IMR-90 (cell line): ENCODE measurements around the gene EPHB6. TPM values are rescaled to one million over a fixed set of nuclear protein-coding genes. Genes with fewer than 3 reads are reported as not detected.

Source experiments
- ATAC-seq: fragments of 200-7000 bp; cut with Tn5 transposase; 2 replicates; pipeline ENCODE4 v1.9.1; 2020; ENCODE audit warnings: low read depth, mild to moderate bottlenecking, moderate library complexity
- BruUV-seq: library from RNA; stranded (reverse); fragments of 400-500 nt; replicated peaks from 2 replicates; lab custom pipeline; 2021; lab: Mats Ljungman, UMichigan
- CTCF ChIA-PET: fragments of 300-600 bp; formaldehyde crosslinking; extraction: SDS; loops from one replicate; lab custom pipeline; 2021; ENCODE audit warnings: antibody characterized with exemption; lab: Yijun Ruan, JAX
- POLR2A ChIA-PET: fragments of 300-600 bp; sonication (Branson Sonifier 250); formaldehyde crosslinking; loops from one replicate; lab custom pipeline; 2022; ENCODE audit warnings: antibody characterized with exemption; ENCODE audit not compliant: unreplicated experiment; lab: Charles Lee
- DNase-seq: peaks from one replicate; pipeline ENCODE4 v3.0.0; 2013
- H2AFZ ChIP-seq: replicated peaks from 2 replicates; pipeline ENCODE3; 2013; ENCODE audit warnings: low read length, mild to moderate bottlenecking; ENCODE audit not compliant: poor library complexity
- H2AK5ac ChIP-seq: 2 replicates; pipeline ENCODE4 v1.6.1; 2013; ENCODE audit warnings: low read depth, low read length, inconsistent platforms
- H2AK9ac ChIP-seq: replicated peaks from 2 replicates; pipeline ENCODE3; 2013; ENCODE audit warnings: mild to moderate bottlenecking, low read depth, low read length, moderate library complexity; ENCODE audit not compliant: poor library complexity
- H2BK120ac ChIP-seq: 2 replicates; pipeline ENCODE4 v1.6.1; 2013; ENCODE audit warnings: low read depth, low read length, inconsistent platforms
- H2BK15ac ChIP-seq: 3 replicates; pipeline ENCODE4 v1.6.1; 2013; ENCODE audit warnings: low read depth, low read length, inconsistent platforms
- H2BK20ac ChIP-seq: 2 replicates; pipeline ENCODE4 v1.6.1; 2013; ENCODE audit warnings: low read depth, mild to moderate bottlenecking, inconsistent platforms, low read length, moderate library complexity
- H2BK5ac ChIP-seq: 2 replicates; pipeline ENCODE4 v1.6.1; 2013; ENCODE audit warnings: mild to moderate bottlenecking, low read depth, low read length, inconsistent platforms; ENCODE audit not compliant: poor library complexity, severe bottlenecking
- H3K14ac ChIP-seq: replicated peaks from 2 replicates; pipeline ENCODE4 v1.6.1; 2013; ENCODE audit warnings: low read depth, low read length, inconsistent platforms
- H3K18ac ChIP-seq: 2 replicates; pipeline ENCODE4 v1.6.1; 2013; ENCODE audit warnings: low read depth, low read length, control low read depth
- H3K23ac ChIP-seq: 2 replicates; pipeline ENCODE4 v1.6.1; 2013; ENCODE audit warnings: low read depth, low read length, inconsistent platforms
- H3K27ac ChIP-seq: 2 replicates; pipeline ENCODE4 v1.5.1; 2013; ENCODE audit warnings: mild to moderate bottlenecking, control low read depth, low read length; ENCODE audit not compliant: insufficient read depth
- H3K27me3 ChIP-seq: 2 replicates; pipeline ENCODE4 v1.6.1; 2013; ENCODE audit warnings: low read length; ENCODE audit not compliant: control insufficient read depth, insufficient read depth
- H3K36me3 ChIP-seq: 2 replicates; pipeline ENCODE4 v1.6.1; 2013; ENCODE audit warnings: low read length, mixed read lengths; ENCODE audit not compliant: control insufficient read depth, insufficient read depth
- H3K4ac ChIP-seq: 2 replicates; pipeline ENCODE4 v1.6.1; 2013; ENCODE audit warnings: low read depth, low read length, inconsistent platforms
- H3K4me1 ChIP-seq: 2 replicates; pipeline ENCODE4 v1.6.1; 2013; ENCODE audit warnings: low read length, mixed read lengths; ENCODE audit not compliant: control insufficient read depth, insufficient read depth
- H3K4me2 ChIP-seq: 2 replicates; pipeline ENCODE4 v1.6.1; 2013; ENCODE audit warnings: low read depth, mild to moderate bottlenecking, control low read depth, low read length, moderate library complexity
- H3K4me3 ChIP-seq: 2 replicates; pipeline ENCODE4 v1.5.1; 2013; ENCODE audit warnings: low read depth, mild to moderate bottlenecking, control low read depth, low read length, moderate library complexity; ENCODE audit not compliant: insufficient read depth
- H3K56ac ChIP-seq: 2 replicates; pipeline ENCODE4 v1.6.1; 2013; ENCODE audit warnings: low read length, inconsistent platforms; ENCODE audit not compliant: insufficient read depth; ENCODE audit errors: extremely low read depth
- H3K79me1 ChIP-seq, 2 experiments: 2 replicates each; pipeline ENCODE4 v1.6.1; 2013; ENCODE audit warnings: low read length in 2 of 2, inconsistent platforms in 1 of 2, low read depth in 1 of 2
- H3K9ac ChIP-seq: 2 replicates; pipeline ENCODE4 v1.6.1; 2013; ENCODE audit warnings: low read depth, low read length, control low read depth
- H3K9me1 ChIP-seq: 2 replicates; pipeline ENCODE4 v1.6.1; 2013; ENCODE audit warnings: low read length, inconsistent platforms; ENCODE audit not compliant: insufficient read depth
- H3K9me3 ChIP-seq: 2 replicates; pipeline ENCODE4 v1.6.1; 2013; ENCODE audit warnings: low read length; ENCODE audit not compliant: control insufficient read depth, insufficient read depth
- H4K20me1 ChIP-seq: 2 replicates; pipeline ENCODE4 v1.6.1; 2013; ENCODE audit warnings: low read length, inconsistent platforms; ENCODE audit not compliant: insufficient read depth
- H4K5ac ChIP-seq: 2 replicates; pipeline ENCODE4 v1.6.1; 2013; ENCODE audit warnings: mild to moderate bottlenecking, low read depth, low read length, control low read depth
- H4K8ac ChIP-seq, 2 experiments: 2 replicates each; pipeline ENCODE4 v1.6.1; 2013; ENCODE audit warnings: low read depth in 2 of 2, low read length in 2 of 2, control low read depth in 1 of 2, inconsistent platforms in 1 of 2
- H4K91ac ChIP-seq: 2 replicates; pipeline ENCODE4 v1.6.1; 2013; ENCODE audit warnings: low read depth, low read length, inconsistent platforms; ENCODE audit not compliant: insufficient read depth
- RCOR1 ChIP-seq: IDR thresholded peaks from 2 replicates; pipeline ENCODE4 v1.6.1; 2012; ENCODE audit warnings: mild to moderate bottlenecking, low read length, improper control_type of control experiment; ENCODE audit not compliant: insufficient replicate concordance
- WGBS, 2 experiments: methylation state at CpG; one replicate each; pipeline versions ENCODE4 v1.1.5 to v1.1.7; 2013; ENCODE audit warnings: missing lambda C conversion rate in 2 of 2; ENCODE audit not compliant: insufficient read length in 1 of 2; ENCODE audit errors: extremely low coverage in 2 of 2; 5-methylcytosine and 5-hydroxymethylcytosine counted together
- dilution Hi-C: fragments of 300-500 bp; cut with HindIII; formaldehyde crosslinking; loops from one replicate; pipeline ENCODE4 v1.14.3; 2018; ENCODE audit warnings: low sequenced_read_pairs; ENCODE audit not compliant: unreplicated experiment
- in situ Hi-C: fragments of 300-500 bp; cut with MboI; formaldehyde crosslinking; loops from 3 replicates; pipeline ENCODE4 v1.14.3; 2019; ENCODE audit warnings: low sequenced_read_pairs, inconsistent platforms, mixed read lengths
- intact Hi-C: fragments of 100-400 bp; cut with micrococcal nuclease; formaldehyde crosslinking; loops from 2 replicates; pipeline ENCODE4 v1.10.0; 2022
- polyA plus RNA-seq, 3 experiments: library from polyadenylated mRNA; depleted of rRNA; stranded (reverse); fragments of >200 nt; gene quantifications; 2 replicates each; pipeline ENCODE4 v1.2.3, GENCODE V29; 2012; ENCODE audit warnings: low replicate concordance in 1 of 3
- total RNA-seq: library from RNA; depleted of rRNA; stranded (reverse); fragments of >200 nt; gene quantifications from 2 replicates; pipeline ENCODE4 v1.2.3, GENCODE V29; 2012

The EPHB6 gene
- total and polyA plus RNA-seq, 2 of the 4 experiments (the other 2 are of a cell fraction): under 0.01 to 0.60 TPM

DNA sequence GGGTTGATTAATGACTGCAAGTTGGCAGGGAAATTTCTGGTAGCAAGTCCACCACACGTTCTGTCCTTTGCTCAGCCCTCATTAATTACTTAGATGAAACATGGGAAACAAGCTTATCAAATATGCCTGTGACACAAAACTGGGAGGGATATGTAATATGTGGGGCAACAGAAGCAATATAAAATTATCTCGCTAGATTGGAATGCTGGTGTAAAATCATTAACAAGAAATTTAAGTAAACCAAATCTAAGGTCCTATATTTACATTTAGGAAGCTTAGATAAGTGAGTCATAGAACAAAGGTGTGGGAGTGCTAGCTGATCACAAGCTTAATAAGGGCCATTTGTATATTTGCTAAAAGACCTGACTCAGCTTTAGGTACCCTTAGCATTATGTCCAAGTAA is 55.2 kb downstream of the EPHB6 start:
- H3K4me2 ChIP-seq: no peak overlapping the region
- no peak overlapping the region for H2BK20ac ChIP-seq
- TF ChIP-seq RCOR1: no peak
- intact Hi-C loops (no loop called here), in situ Hi-C loops (no loop called here), dilution Hi-C loops (no loop called here)
- no peak overlapping the region for H3K4ac ChIP-seq
- no peak overlapping the region for H2AFZ ChIP-seq
- ChIA-PET CTCF (no interaction called here), POLR2A (no interaction called here)
- no peaks in the 10 kb centered on the region for H3K27me3 ChIP-seq
- H4K8ac ChIP-seq: no peak overlapping the region
- no peaks in the 10 kb centered on the region for H3K79me1 ChIP-seq
- H3K56ac ChIP-seq: no peak overlapping the region
- peaks cover 6% of the 10 kb centered on the region for H3K9me3 ChIP-seq
- H3K27ac ChIP-seq: no peak overlapping the region
- no peak overlapping the region for H3K14ac ChIP-seq
- no peaks in the 10 kb centered on the region for H3K4me1 ChIP-seq
- H3K9me1 ChIP-seq: no peaks in the 10 kb centered on the region
- no peak overlapping the region for H2AK9ac ChIP-seq
- H4K5ac ChIP-seq: no peak overlapping the region
- DNase-seq: no peak
- ATAC-seq: no peak
- no peak overlapping the region for H2AK5ac ChIP-seq
- no peak overlapping the region for H2BK5ac ChIP-seq
- no peak overlapping the region for H3K4me3 ChIP-seq
- no peak overlapping the region for H2BK120ac ChIP-seq
- BruUV-seq: no TSS peak
- H3K18ac ChIP-seq: no peak overlapping the region
- H3K23ac ChIP-seq: no peak overlapping the region
- no peak overlapping the region for H2BK15ac ChIP-seq
- no peaks in the 10 kb centered on the region for H4K20me1 ChIP-seq
- H4K91ac ChIP-seq: no peak overlapping the region
- H3K36me3 ChIP-seq: no peaks in the 10 kb centered on the region
- no peak overlapping the region for H3K9ac ChIP-seq
- WGBS, 2 experiments: no CpG with 5 or more reads among the region's 2 CpGs
